ENCODE measurements around the gene SLC6A6. TPM values are rescaled to one million over a fixed set of nuclear protein-coding genes. Genes with fewer than 3 reads are reported as not detected.

The SLC6A6 gene
- total and polyA plus RNA-seq, 10 of the 15 experiments (the other 5 are each of a cell fraction or from before 2014, with no cell fraction given): 5.6 to 47.0 (median 20.2) TPM

DNA sequence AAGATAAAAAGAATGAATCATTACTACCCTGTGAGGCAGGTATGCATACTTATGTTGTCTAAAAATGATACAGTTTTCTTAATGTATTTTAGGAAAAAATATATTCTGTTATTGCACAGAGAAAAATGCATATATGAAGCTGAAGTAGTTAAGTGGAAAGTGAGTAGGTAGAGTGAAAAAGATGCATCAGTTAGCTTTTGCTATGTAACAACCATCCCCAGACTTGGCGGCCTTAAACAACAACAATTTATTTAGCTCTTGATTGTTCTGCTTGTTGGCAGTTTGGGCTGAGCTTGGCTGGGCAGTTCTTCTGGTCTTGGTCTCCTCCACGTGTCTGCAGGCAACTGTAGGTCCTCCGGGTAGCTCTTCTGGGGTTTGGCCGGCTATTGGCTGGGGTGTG, 45.7 kb downstream of the SLC6A6 start:
- TF ChIP-seq TCF7 (IDR thresholded peaks at IDR 0.05; ENCODE audit: borderline replicate concordance) (no peak), IKZF1 (conservative IDR thresholded peaks at IDR 0.05) (no peak), MEF2B (IDR thresholded peaks at IDR 0.05; ENCODE audit: partially characterized antibody, poor library complexity, severe bottlenecking) (no peak), ETV6 (conservative IDR thresholded peaks at IDR 0.05 in 1 of 2, IDR thresholded peaks at IDR 0.05 in 1 of 2; ENCODE audit: borderline replicate concordance in 1 of 2, low read depth in 1 of 2) (no peak)
- TF ChIP-seq, protein P1, sequence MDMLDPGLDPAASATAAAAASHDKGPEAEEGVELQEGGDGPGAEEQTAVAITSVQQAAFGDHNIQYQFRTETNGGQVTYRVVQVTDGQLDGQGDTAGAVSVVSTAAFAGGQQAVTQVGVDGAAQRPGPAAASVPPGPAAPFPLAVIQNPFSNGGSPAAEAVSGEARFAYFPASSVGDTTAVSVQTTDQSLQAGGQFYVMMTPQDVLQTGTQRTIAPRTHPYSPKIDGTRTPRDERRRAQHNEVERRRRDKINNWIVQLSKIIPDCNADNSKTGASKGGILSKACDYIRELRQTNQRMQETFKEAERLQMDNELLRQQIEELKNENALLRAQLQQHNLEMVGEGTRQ (IDR thresholded peaks at IDR 0.05; ENCODE audit: borderline replicate concordance, low read depth, low read length): no peak
- TF ChIP-seq, protein P2, sequence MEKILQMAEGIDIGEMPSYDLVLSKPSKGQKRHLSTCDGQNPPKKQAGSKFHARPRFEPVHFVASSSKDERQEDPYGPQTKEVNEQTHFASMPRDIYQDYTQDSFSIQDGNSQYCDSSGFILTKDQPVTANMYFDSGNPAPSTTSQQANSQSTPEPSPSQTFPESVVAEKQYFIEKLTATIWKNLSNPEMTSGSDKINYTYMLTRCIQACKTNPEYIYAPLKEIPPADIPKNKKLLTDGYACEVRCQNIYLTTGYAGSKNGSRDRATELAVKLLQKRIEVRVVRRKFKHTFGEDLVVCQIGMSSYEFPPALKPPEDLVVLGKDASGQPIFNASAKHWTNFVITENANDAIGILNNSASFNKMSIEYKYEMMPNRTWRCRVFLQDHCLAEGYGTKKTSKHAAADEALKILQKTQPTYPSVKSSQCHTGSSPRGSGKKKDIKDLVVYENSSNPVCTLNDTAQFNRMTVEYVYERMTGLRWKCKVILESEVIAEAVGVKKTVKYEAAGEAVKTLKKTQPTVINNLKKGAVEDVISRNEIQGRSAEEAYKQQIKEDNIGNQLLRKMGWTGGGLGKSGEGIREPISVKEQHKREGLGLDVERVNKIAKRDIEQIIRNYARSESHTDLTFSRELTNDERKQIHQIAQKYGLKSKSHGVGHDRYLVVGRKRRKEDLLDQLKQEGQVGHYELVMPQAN (conservative IDR thresholded peaks at IDR 0.05): no peak
- TF ChIP-seq, protein P3, sequence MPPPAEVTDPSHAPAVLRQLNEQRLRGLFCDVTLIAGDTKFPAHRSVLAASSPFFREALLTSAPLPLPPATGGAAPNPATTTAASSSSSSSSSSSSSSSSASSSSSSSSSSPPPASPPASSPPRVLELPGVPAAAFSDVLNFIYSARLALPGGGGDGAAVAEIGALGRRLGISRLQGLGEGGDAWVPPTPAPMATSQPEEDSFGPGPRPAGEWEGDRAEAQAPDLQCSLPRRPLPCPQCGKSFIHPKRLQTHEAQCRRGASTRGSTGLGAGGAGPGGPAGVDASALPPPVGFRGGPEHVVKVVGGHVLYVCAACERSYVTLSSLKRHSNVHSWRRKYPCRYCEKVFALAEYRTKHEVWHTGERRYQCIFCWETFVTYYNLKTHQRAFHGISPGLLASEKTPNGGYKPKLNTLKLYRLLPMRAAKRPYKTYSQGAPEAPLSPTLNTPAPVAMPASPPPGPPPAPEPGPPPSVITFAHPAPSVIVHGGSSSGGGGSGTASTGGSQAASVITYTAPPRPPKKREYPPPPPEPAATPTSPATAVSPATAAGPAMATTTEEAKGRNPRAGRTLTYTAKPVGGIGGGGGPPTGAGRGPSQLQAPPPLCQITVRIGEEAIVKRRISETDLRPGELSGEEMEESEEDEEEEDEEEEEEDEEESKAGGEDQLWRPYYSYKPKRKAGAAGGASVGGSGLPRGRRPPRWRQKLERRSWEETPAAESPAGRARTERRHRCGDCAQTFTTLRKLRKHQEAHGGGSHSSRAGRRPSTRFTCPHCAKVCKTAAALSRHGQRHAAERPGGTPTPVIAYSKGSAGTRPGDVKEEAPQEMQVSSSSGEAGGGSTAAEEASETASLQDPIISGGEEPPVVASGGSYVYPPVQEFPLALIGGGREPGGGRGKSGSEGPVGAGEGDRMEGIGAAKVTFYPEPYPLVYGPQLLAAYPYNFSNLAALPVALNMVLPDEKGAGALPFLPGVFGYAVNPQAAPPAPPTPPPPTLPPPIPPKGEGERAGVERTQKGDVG (CRISPR knock-in tag; IDR thresholded peaks at IDR 0.05): no peak
- TF ChIP-seq, protein P4, sequence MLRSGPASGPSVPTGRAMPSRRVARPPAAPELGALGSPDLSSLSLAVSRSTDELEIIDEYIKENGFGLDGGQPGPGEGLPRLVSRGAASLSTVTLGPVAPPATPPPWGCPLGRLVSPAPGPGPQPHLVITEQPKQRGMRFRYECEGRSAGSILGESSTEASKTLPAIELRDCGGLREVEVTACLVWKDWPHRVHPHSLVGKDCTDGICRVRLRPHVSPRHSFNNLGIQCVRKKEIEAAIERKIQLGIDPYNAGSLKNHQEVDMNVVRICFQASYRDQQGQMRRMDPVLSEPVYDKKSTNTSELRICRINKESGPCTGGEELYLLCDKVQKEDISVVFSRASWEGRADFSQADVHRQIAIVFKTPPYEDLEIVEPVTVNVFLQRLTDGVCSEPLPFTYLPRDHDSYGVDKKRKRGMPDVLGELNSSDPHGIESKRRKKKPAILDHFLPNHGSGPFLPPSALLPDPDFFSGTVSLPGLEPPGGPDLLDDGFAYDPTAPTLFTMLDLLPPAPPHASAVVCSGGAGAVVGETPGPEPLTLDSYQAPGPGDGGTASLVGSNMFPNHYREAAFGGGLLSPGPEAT (IDR thresholded peaks at IDR 0.05; ENCODE audit: low read depth): no peak
- TF ChIP-seq, protein P5, sequence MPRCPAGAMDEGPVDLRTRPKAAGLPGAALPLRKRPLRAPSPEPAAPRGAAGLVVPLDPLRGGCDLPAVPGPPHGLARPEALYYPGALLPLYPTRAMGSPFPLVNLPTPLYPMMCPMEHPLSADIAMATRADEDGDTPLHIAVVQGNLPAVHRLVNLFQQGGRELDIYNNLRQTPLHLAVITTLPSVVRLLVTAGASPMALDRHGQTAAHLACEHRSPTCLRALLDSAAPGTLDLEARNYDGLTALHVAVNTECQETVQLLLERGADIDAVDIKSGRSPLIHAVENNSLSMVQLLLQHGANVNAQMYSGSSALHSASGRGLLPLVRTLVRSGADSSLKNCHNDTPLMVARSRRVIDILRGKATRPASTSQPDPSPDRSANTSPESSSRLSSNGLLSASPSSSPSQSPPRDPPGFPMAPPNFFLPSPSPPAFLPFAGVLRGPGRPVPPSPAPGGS (IDR thresholded peaks at IDR 0.05; ENCODE audit: borderline replicate concordance, insufficient read depth, low read depth, low read length, poor library complexity, severe bottlenecking): no peak
- Histone ChIP-seq H3K27me3 (replicated peaks in 1 of 2; ENCODE audit: control insufficient read depth in 2 of 2, insufficient read depth in 2 of 2, low read length in 1 of 2) (no peaks in the 10 kb centered on the region), H3K36me3 (ENCODE audit: control insufficient read depth in 2 of 2, insufficient read depth in 2 of 2, low read length in 1 of 2) (peaks cover 31 to 32% of the 10 kb centered on the region in 2 experiments), H3K4me3 (no peak overlapping the region), H3K4me2 (ENCODE audit: control insufficient read depth, insufficient read depth) (no peak overlapping the region), H3K9me3 (replicated peaks; ENCODE audit: control insufficient read depth, insufficient read depth, low read length) (no peaks in the 10 kb centered on the region), H3K9ac (ENCODE audit: control insufficient read depth, insufficient read depth, low read length) (no peak overlapping the region), H2AFZ (ENCODE audit: control insufficient read depth, low read depth, low read length) (no peak overlapping the region), H4K20me1 (ENCODE audit: control insufficient read depth, insufficient read depth) (no peaks in the 10 kb centered on the region), H3K27ac (ENCODE audit: control insufficient read depth, insufficient read depth) (no peak overlapping the region), H3K4me1 (ENCODE audit: control insufficient read depth, insufficient read depth, low read length) (no peaks in the 10 kb centered on the region), H3K79me2 (ENCODE audit: control insufficient read depth, insufficient read depth, low read length) (no peaks in the 10 kb centered on the region)
- POLR2A ChIA-PET: no interaction called here
- RAD21 ChIA-PET (ENCODE audit: unreplicated experiment): interaction anchor here (0.5 kb wide), 1 partner anchor 59 kb away, joined by 3 read pairs; no protein-coding TSS in a partner anchor
- intact Hi-C loops (cut with micrococcal nuclease; ENCODE audit: unreplicated experiment): no loop called here
- in situ Hi-C loops (cut with MboI): no loop called here
- no peak for FAIRE-seq
- no TSS peak for BruUV-seq (replicated peaks)
- ATAC-seq: no peak
- CTCF ChIA-PET: no interaction called here
- no peak for DNase-seq (ENCODE audit: low read depth, low spot score)
- whole genome bisulfite sequencing (ENCODE audit: insufficient coverage, insufficient replicate concordance, low lambda C conversion rate, missing lambda C conversion rate): 72% methylated on average over 4 of the region's 4 CpGs
- SMC1A ChIA-PET (ENCODE audit: uncharacterized antibody, unreplicated experiment): no interaction called here

All from GM12878 (cell line).